PC-3 (cell line): ENCODE measurements around the gene ANKRD11.

Experiments used
- EZH2 ChIP-seq: fragments of 300-600 bp; sonication (generic); IDR thresholded peaks from one replicate; pipeline ENCODE4 v1.6.1; 2017; ENCODE audit warnings: antibody characterized with exemption, mild to moderate bottlenecking, low read length; ENCODE audit not compliant: unreplicated experiment
- TF ChIP-seq, protein P1 (sequence below): fragments of 300-600 bp; sonication (generic); conservative IDR thresholded peaks from 2 replicates; pipeline ENCODE4 v1.5.1; 2017; ENCODE audit warnings: antibody characterized with exemption, low read depth, mild to moderate bottlenecking, low read length

DNA sequence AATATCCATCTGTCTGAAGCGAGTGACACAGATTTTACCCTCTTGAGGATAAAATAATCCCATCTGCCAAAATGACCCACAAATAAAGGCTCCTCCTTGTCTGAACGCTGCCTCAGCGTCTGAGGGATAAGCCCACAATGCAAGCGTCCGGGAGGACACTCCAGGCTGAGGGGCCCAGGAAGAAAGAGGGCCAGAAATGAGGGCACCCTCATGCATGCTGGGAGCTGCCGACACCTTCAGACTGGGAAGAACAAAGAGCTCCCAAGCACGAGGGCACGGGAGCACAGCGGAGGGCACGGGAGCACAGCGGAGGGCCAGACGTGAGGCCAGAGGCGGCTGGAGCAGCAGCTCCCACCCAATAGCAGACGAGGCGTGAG lies 145.9 kb downstream of the ANKRD11 start:
- TF ChIP-seq EZH2: no peak
- TF ChIP-seq, protein P1, sequence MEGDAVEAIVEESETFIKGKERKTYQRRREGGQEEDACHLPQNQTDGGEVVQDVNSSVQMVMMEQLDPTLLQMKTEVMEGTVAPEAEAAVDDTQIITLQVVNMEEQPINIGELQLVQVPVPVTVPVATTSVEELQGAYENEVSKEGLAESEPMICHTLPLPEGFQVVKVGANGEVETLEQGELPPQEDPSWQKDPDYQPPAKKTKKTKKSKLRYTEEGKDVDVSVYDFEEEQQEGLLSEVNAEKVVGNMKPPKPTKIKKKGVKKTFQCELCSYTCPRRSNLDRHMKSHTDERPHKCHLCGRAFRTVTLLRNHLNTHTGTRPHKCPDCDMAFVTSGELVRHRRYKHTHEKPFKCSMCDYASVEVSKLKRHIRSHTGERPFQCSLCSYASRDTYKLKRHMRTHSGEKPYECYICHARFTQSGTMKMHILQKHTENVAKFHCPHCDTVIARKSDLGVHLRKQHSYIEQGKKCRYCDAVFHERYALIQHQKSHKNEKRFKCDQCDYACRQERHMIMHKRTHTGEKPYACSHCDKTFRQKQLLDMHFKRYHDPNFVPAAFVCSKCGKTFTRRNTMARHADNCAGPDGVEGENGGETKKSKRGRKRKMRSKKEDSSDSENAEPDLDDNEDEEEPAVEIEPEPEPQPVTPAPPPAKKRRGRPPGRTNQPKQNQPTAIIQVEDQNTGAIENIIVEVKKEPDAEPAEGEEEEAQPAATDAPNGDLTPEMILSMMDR: no peak
